GM12801 (cell line): ENCODE measurements around the gene MC4R.

Experiments used
- CTCF ChIP-seq: IDR thresholded peaks from one replicate; pipeline ENCODE4 v1.5.1; 2011; ENCODE audit warnings: control low read depth; ENCODE audit not compliant: insufficient read length; ENCODE audit errors: extremely low read depth

MC4R gene

GRCh38 chr18:60401346-60401745 lies 28.8 kb upstream of the MC4R start:
- no peak for TF ChIP-seq CTCF

GRCh38 chr18:60391571-60392226 lies 19.1 kb upstream of the MC4R start:
- no peak for TF ChIP-seq CTCF

GRCh38 chr18:60389314-60389713 lies 16.7 kb upstream of the MC4R start:
- TF ChIP-seq CTCF: no peak

GRCh38 chr18:60385693-60386092 lies 13.1 kb upstream of the MC4R start:
- TF ChIP-seq CTCF: no peak

GRCh38 chr18:60383893-60384292 lies 11.3 kb upstream of the MC4R start:
- no peak for TF ChIP-seq CTCF

GRCh38 chr18:60377778-60378469 lies 5.3 kb upstream of the MC4R start:
- no peak for TF ChIP-seq CTCF

- no peak for TF ChIP-seq CTCF
These were observed 443 bp downstream of the MC4R start for GRCh38 chr18:60372132-60372531.
